Suppressor macrophage treated with lipopolysaccharide for 4 hours (primary cell): ENCODE measurements around the gene SLC35B2.
A peak's percentile ranks its signal among the peaks of the same experiment; 100 is the strongest.
"Not testable (repeated sequence)": the region's sequence is repeated elsewhere in the genome, so short reads cannot be mapped to it uniquely, and the experiment has no call there.

Source experiments
- DNase-seq: peaks from one replicate; pipeline ENCODE4 v3.0.0-alpha.2; 2020

SLC35B2 gene

GRCh38 chr6:44232676-44233566 lies 24.4 kb downstream of the SLC35B2 start:
- DNase-seq: no peak

- not testable (repeated sequence) for DNase-seq
Measured at GRCh38 chr6:44231426-44231825, 25.9 kb downstream of the SLC35B2 start.

- no peak for DNase-seq
Measured at GRCh38 chr6:44230034-44230675, 27.2 kb downstream of the SLC35B2 start.

- DNase-seq: no peak
Measured at GRCh38 chr6:44229376-44230033, 27.8 kb downstream of the SLC35B2 start.

GRCh38 chr6:44228836-44229235 lies 28.5 kb downstream of the SLC35B2 start:
- DNase-seq: no peak

- DNase-seq: no peak
Measured at GRCh38 chr6:44228433-44228832, 28.9 kb downstream of the SLC35B2 start.

GRCh38 chr6:44228031-44228430 lies 29.3 kb downstream of the SLC35B2 start:
- DNase-seq: no peak

- DNase-seq: no peak
Measured at GRCh38 chr6:44227148-44227793, 30.1 kb downstream of the SLC35B2 start.

GRCh38 chr6:44226368-44227147 lies 30.8 kb downstream of the SLC35B2 start:
- DNase-seq: no peak

GRCh38 chr6:44225579-44226325 lies 31.6 kb downstream of the SLC35B2 start:
- no peak for DNase-seq

- DNase-seq: no peak
Measured at GRCh38 chr6:44224965-44225305, 32.4 kb downstream of the SLC35B2 start.

- no peak for DNase-seq
Measured at GRCh38 chr6:44224029-44224964, 33.0 kb downstream of the SLC35B2 start.

GRCh38 chr6:44223319-44224028 lies 33.9 kb downstream of the SLC35B2 start, which contains the start of gene SLC29A1:
SLC29A1 (plus strand) TSS chr6:44223595; CDS start chr6:44227314, 3,719 bp downstream.
- DNase-seq: peak; percentile 53

- no peak for DNase-seq
Measured at GRCh38 chr6:44222486-44223318, 34.6 kb downstream of the SLC35B2 start.

- no peak for DNase-seq
Measured at GRCh38 chr6:44221961-44222335, 35.4 kb downstream of the SLC35B2 start.

GRCh38 chr6:44221291-44221960 lies 35.9 kb downstream of the SLC35B2 start:
- peak; percentile 77 for DNase-seq

- no peak for DNase-seq
Measured at GRCh38 chr6:44220913-44221290, 36.4 kb downstream of the SLC35B2 start.
